ENCODE results near the gene ARHGAP8.

ARHGAP8 gene

DNA sequence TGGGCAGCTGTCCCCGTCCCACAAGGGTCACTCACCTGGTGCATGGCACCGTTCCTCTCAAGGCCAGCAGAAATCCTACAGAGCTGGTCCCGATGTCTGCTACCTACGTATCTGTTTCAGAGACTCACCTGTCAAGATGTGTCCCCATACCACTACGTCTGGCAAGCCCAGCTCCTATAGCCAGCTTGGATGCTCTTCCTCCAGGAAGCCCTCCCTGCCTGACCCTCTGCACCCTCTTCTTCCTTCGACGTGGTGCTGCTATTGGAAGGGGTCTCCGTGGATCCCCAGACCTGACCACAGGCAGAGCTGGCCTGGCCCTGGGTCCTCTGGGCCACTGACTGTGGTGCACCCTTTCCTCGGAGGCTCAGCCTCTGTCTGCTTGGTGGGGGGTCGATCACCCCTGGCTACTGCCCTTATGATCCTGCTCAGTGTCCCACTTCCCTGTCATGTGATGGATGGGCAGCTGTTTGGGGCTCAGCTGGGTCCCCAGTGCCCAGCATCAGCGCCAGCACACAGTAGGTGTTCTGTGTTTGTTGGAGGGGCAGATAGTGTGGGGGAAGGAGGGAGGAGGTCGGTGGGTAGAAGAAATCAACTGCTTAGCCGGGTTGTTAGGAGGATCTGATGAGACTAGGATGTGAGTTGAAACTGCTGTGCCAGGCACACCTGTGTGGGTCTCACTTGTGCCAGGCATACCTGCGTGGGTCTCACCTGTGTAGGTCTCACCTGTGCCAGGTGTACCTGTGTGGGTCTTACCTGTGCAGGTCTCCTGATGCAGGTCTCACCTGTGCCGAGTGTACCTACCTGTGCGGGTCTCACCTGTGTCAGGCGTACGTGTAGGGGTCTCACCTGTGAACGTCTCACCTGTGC, 21.7 kb upstream of the ARHGAP8 start:
- no peaks in the 10 kb centered on the region for H3K79me1 ChIP-seq (ENCODE audit: low read length)
- H3K79me2 ChIP-seq (ENCODE audit: control insufficient read depth, insufficient read depth, low read length) = no peaks in the 10 kb centered on the region
- no peak overlapping the region for H2BK5ac ChIP-seq (ENCODE audit: low read length)
- no peak overlapping the region for H2BK15ac ChIP-seq (replicated peaks; ENCODE audit: low read depth)
- H3K4me3 ChIP-seq (ENCODE audit: low read length) = no peak overlapping the region
- DNase-seq = no peak
- H2BK120ac ChIP-seq (ENCODE audit: low read depth, low read length) = no peak overlapping the region
- no peak overlapping the region for H2AK5ac ChIP-seq (ENCODE audit: low read length)
- no peaks in the 10 kb centered on the region for H3K36me3 ChIP-seq (ENCODE audit: control insufficient read depth, insufficient read depth, low read length)
- no peaks in the 10 kb centered on the region for H3K4me1 ChIP-seq (ENCODE audit: control insufficient read depth, low read depth, low read length)
- H3K4ac ChIP-seq (ENCODE audit: low read depth, low read length) = no peak overlapping the region
- no peak overlapping the region for H4K8ac ChIP-seq (ENCODE audit: low read depth, low read length)
- H3K56ac ChIP-seq (ENCODE audit: low read length) = no peak overlapping the region
- H3K27me3 ChIP-seq (ENCODE audit: insufficient read depth, low read length, poor library complexity) = no peaks in the 10 kb centered on the region
- no peak overlapping the region for H3K27ac ChIP-seq (ENCODE audit: low read depth, low read length)
- H3K23ac ChIP-seq (ENCODE audit: low read length) = no peak overlapping the region
- no peak overlapping the region for H4K5ac ChIP-seq (ENCODE audit: low read length)
- WGBS (ENCODE audit: extremely low coverage, insufficient coverage, low lambda C conversion rate) = no CpG with 5 or more reads among the region's 19 CpGs
- no peak overlapping the region for H3K9ac ChIP-seq (ENCODE audit: low read length)
- H3K18ac ChIP-seq (ENCODE audit: low read length) = no peak overlapping the region
- H3K4me2 ChIP-seq (ENCODE audit: low read length) = no peak overlapping the region

DNA sequence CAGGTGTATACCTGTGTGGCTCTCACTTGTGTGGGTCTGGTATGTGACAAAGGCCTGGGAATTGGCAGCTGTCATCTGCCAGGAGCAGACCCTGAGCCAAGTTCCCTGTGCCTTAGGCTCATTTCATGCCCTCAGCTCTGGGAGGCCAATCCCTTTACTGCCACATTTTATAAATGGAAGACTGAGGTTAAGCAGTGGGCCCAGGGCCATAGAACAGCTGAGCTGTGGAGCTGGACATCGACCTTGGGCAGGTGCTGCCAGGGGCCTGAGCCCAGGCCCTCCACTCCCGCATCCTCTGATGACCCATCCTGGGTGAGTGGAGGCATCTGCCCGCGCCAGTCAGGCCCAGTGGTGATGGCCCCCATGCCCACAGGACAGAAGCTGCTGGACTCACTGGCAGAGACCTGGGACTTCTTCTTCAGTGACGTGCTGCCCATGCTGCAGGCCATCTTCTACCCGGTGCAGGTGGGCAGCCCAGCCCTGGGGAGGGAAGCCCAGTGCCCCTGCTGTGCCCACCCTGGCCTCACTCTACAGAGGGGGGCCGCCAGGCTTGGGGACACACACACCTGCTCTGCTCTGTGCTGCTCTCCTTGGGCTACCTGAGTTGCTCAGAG, 20.9 kb upstream of the ARHGAP8 start:
- H3K18ac ChIP-seq (ENCODE audit: low read length) = no peak overlapping the region
- no peak overlapping the region for H3K4me3 ChIP-seq (ENCODE audit: low read length)
- no peak overlapping the region for H2BK5ac ChIP-seq (ENCODE audit: low read length)

DNA sequence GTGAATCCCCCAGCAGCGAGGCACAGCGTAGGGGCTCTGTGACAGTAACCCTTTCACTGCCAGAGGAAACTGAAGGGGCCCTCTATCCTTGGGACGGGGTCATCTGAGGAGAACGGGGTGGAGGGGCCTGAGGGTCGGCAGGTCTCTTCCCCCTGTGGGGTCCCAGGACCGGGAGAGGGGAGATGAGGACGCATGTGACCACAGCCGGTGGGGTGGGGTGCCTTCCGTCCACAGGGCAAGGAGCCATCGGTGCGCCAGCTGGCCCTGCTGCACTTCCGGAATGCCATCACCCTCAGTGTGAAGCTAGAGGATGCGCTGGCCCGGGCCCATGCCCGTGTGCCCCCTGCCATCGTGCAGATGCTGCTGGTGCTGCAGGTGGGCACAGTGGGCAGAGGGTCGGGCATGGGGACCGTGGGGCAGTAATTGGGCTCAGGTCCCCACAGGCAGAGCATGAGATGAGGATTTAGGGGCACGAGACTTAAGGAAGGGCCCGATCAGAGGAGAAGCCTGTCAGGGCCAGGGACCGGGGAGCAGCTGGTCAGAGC, 20.3 kb upstream of the ARHGAP8 start:
- H3K27me3 ChIP-seq (ENCODE audit: insufficient read depth, low read length, poor library complexity) = no peaks in the 10 kb centered on the region

More for the DNA sequence above, 20.9 kb upstream of the ARHGAP8 start:
- Histone ChIP-seq H4K5ac (ENCODE audit: low read length) (no peak overlapping the region), H3K4me2 (ENCODE audit: low read length) (no peak overlapping the region), H3K23ac (ENCODE audit: low read length) (no peak overlapping the region), H3K4me1 (ENCODE audit: control insufficient read depth, low read depth, low read length) (no peaks in the 10 kb centered on the region), H3K36me3 (ENCODE audit: control insufficient read depth, insufficient read depth, low read length) (no peaks in the 10 kb centered on the region), H3K27me3 (ENCODE audit: insufficient read depth, low read length, poor library complexity) (no peaks in the 10 kb centered on the region), H2AK5ac (ENCODE audit: low read length) (no peak overlapping the region), H3K4ac (ENCODE audit: low read depth, low read length) (no peak overlapping the region), H3K27ac (ENCODE audit: low read depth, low read length) (no peak overlapping the region), H2BK120ac (ENCODE audit: low read depth, low read length) (no peak overlapping the region), H3K79me2 (ENCODE audit: control insufficient read depth, insufficient read depth, low read length) (no peaks in the 10 kb centered on the region), H3K56ac (ENCODE audit: low read length) (no peak overlapping the region), H3K9ac (ENCODE audit: low read length) (no peak overlapping the region), H2BK15ac (replicated peaks; ENCODE audit: low read depth) (no peak overlapping the region), H4K8ac (ENCODE audit: low read depth, low read length) (no peak overlapping the region), H3K79me1 (ENCODE audit: low read length) (no peaks in the 10 kb centered on the region)
- no CpG with 5 or more reads among the region's 7 CpGs for WGBS (ENCODE audit: extremely low coverage, insufficient coverage, low lambda C conversion rate)
- DNase-seq = no peak

DNA sequence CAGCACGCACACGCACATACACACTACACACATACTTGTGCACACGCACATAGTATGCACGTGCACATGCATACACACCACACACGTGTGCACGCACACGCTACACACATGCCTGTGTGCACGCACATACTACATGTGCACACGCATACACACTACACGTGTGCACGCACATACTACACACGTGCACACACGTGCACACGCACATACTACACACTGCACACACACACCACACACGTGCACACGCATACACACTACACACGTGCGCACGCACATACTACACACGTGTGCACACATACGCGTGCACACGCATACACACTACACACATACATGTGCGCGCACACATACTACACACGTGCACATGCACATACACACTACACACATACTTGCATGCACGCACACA, 19.7 kb upstream of the ARHGAP8 start:
- H3K4ac ChIP-seq (ENCODE audit: low read depth, low read length) = no peak overlapping the region
- no peaks in the 10 kb centered on the region for H3K79me2 ChIP-seq (ENCODE audit: control insufficient read depth, insufficient read depth, low read length)
- H3K9ac ChIP-seq (ENCODE audit: low read length) = no peak overlapping the region
- no peaks in the 10 kb centered on the region for H3K79me1 ChIP-seq (ENCODE audit: low read length)
- no peak overlapping the region for H3K27ac ChIP-seq (ENCODE audit: low read depth, low read length)
- H3K4me1 ChIP-seq (ENCODE audit: control insufficient read depth, low read depth, low read length) = no peaks in the 10 kb centered on the region
- DNase-seq = no peak
- H4K8ac ChIP-seq (ENCODE audit: low read depth, low read length) = no peak overlapping the region
- no peak overlapping the region for H4K5ac ChIP-seq (ENCODE audit: low read length)
- H2BK15ac ChIP-seq (replicated peaks; ENCODE audit: low read depth) = no peak overlapping the region
- no peak overlapping the region for H3K4me3 ChIP-seq (ENCODE audit: low read length)
- no peak overlapping the region for H3K23ac ChIP-seq (ENCODE audit: low read length)
- no peak overlapping the region for H3K56ac ChIP-seq (ENCODE audit: low read length)
- WGBS (ENCODE audit: extremely low coverage, insufficient coverage, low lambda C conversion rate) = no CpG with 5 or more reads among the region's 27 CpGs
- H3K36me3 ChIP-seq (ENCODE audit: control insufficient read depth, insufficient read depth, low read length) = no peaks in the 10 kb centered on the region
- H2BK5ac ChIP-seq (ENCODE audit: low read length) = no peak overlapping the region
- H3K4me2 ChIP-seq (ENCODE audit: low read length) = no peak overlapping the region
- no peak overlapping the region for H2AK5ac ChIP-seq (ENCODE audit: low read length)
- no peak overlapping the region for H3K18ac ChIP-seq (ENCODE audit: low read length)
- H2BK120ac ChIP-seq (ENCODE audit: low read depth, low read length) = no peak overlapping the region
- H3K27me3 ChIP-seq (ENCODE audit: insufficient read depth, low read length, poor library complexity) = no peaks in the 10 kb centered on the region

More for the DNA sequence above, 20.3 kb upstream of the ARHGAP8 start:
- no peak overlapping the region for H2BK120ac ChIP-seq (ENCODE audit: low read depth, low read length)
- H3K36me3 ChIP-seq (ENCODE audit: control insufficient read depth, insufficient read depth, low read length) = no peaks in the 10 kb centered on the region
- no peak overlapping the region for H2BK5ac ChIP-seq (ENCODE audit: low read length)
- H3K23ac ChIP-seq (ENCODE audit: low read length) = no peak overlapping the region
- no CpG with 5 or more reads among the region's 21 CpGs for WGBS (ENCODE audit: extremely low coverage, insufficient coverage, low lambda C conversion rate)
- no peaks in the 10 kb centered on the region for H3K79me2 ChIP-seq (ENCODE audit: control insufficient read depth, insufficient read depth, low read length)
- no peak overlapping the region for H3K18ac ChIP-seq (ENCODE audit: low read length)
- no peak overlapping the region for H4K5ac ChIP-seq (ENCODE audit: low read length)
- H4K8ac ChIP-seq (ENCODE audit: low read depth, low read length) = no peak overlapping the region
- no peak overlapping the region for H2AK5ac ChIP-seq (ENCODE audit: low read length)
- H3K4me1 ChIP-seq (ENCODE audit: control insufficient read depth, low read depth, low read length) = no peaks in the 10 kb centered on the region
- no peak overlapping the region for H3K56ac ChIP-seq (ENCODE audit: low read length)
- H3K4ac ChIP-seq (ENCODE audit: low read depth, low read length) = no peak overlapping the region
- no peak overlapping the region for H3K27ac ChIP-seq (ENCODE audit: low read depth, low read length)
- H3K4me3 ChIP-seq (ENCODE audit: low read length) = no peak overlapping the region
- no peak overlapping the region for H2BK15ac ChIP-seq (replicated peaks; ENCODE audit: low read depth)
- DNase-seq = no peak
- H3K79me1 ChIP-seq (ENCODE audit: low read length) = no peaks in the 10 kb centered on the region
- H3K9ac ChIP-seq (ENCODE audit: low read length) = no peak overlapping the region
- no peak overlapping the region for H3K4me2 ChIP-seq (ENCODE audit: low read length)

DNA sequence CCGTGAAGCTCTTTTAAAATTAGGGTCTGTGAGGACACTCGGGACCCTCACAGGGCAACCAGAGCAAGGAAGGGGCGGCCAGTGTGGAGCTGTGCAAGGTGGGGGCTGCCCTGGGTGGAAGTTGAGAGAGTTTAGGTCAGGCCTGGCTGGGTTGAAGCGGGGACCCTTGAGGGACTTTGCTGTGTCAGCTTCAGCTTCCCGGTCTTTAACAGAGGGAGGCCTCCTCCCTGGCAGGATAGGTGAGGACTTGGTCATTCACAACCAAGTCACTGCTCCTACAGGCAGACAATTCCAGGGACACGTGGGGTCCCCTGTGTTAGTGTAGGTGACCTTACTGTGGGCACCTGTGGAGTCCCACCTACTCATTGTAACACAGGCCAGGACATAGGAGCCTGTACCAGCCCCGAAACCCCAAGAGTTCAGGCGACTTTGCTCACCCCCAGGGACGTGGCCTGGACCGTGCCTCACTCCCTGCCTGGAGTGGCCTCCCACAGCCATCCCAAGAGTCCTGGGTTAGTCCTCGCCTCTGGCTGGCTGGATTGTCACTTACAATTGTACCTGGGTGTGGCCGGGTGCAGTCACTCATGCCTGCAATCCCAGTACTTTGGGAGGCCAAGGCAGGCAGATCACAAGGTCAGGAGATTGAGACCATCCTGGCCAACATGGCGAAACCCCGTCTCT, 18.8 kb upstream of the ARHGAP8 start:
- no peak overlapping the region for H2AK5ac ChIP-seq (ENCODE audit: low read length)
- no peaks in the 10 kb centered on the region for H3K4me1 ChIP-seq (ENCODE audit: control insufficient read depth, low read depth, low read length)
- no peak overlapping the region for H3K4me2 ChIP-seq (ENCODE audit: low read length)
- H2BK5ac ChIP-seq (ENCODE audit: low read length) = no peak overlapping the region
- no peak overlapping the region for H3K9ac ChIP-seq (ENCODE audit: low read length)
- no peak overlapping the region for H3K23ac ChIP-seq (ENCODE audit: low read length)
- H3K79me2 ChIP-seq (ENCODE audit: control insufficient read depth, insufficient read depth, low read length) = no peaks in the 10 kb centered on the region
- H4K5ac ChIP-seq (ENCODE audit: low read length) = no peak overlapping the region
- H3K27me3 ChIP-seq (ENCODE audit: insufficient read depth, low read length, poor library complexity) = no peaks in the 10 kb centered on the region
- no peak overlapping the region for H3K18ac ChIP-seq (ENCODE audit: low read length)
- H3K27ac ChIP-seq (ENCODE audit: low read depth, low read length) = no peak overlapping the region
- H3K4me3 ChIP-seq (ENCODE audit: low read length) = no peak overlapping the region
- no peaks in the 10 kb centered on the region for H3K79me1 ChIP-seq (ENCODE audit: low read length)
- no peaks in the 10 kb centered on the region for H3K36me3 ChIP-seq (ENCODE audit: control insufficient read depth, insufficient read depth, low read length)
- no peak overlapping the region for H2BK15ac ChIP-seq (replicated peaks; ENCODE audit: low read depth)
- no peak overlapping the region for H2BK120ac ChIP-seq (ENCODE audit: low read depth, low read length)
- DNase-seq = no peak
- no peak overlapping the region for H3K4ac ChIP-seq (ENCODE audit: low read depth, low read length)
- H4K8ac ChIP-seq (ENCODE audit: low read depth, low read length) = no peak overlapping the region
- WGBS (ENCODE audit: extremely low coverage, insufficient coverage, low lambda C conversion rate) = no CpG with 5 or more reads among the region's 14 CpGs
- H3K56ac ChIP-seq (ENCODE audit: low read length) = no peak overlapping the region

All from mesendoderm (in vitro differentiated cells).